A673 (cell line): Measurements from ENCODE around the gene ADGRG1. TPM values are rescaled to one million over a fixed set of nuclear protein-coding genes. Genes with fewer than 3 reads are reported as not detected.

Experiments used
- BruUV-seq: library from RNA; stranded (reverse); fragments of 400-500 nt; replicated peaks from 2 replicates; lab custom pipeline; 2021; lab: Mats Ljungman, UMichigan
- CTCF ChIA-PET: fragments of 300-600 bp; sonication (Branson Sonifier 250); formaldehyde crosslinking; loops from one replicate; lab custom pipeline; 2022; ENCODE audit warnings: antibody characterized with exemption; lab: Charles Lee
- POLR2A ChIA-PET: fragments of 300-600 bp; sonication (Branson Sonifier 250); formaldehyde crosslinking; loops from one replicate; lab custom pipeline; 2022; ENCODE audit warnings: antibody characterized with exemption; ENCODE audit not compliant: low non-redundant PET; lab: Charles Lee
- DNase-seq: peaks from one replicate; pipeline ENCODE4 v3.0.0-alpha.2; 2015; ENCODE audit warnings: low spot score
- H3K27ac ChIP-seq: fragments of 200-600 bp; sonication (generic); 2 replicates; pipeline ENCODE4 v1.5.1; 2016; ENCODE audit warnings: mixed run types, low read depth, mild to moderate bottlenecking, mixed read lengths, antibody characterized with exemption, low read length; ENCODE audit not compliant: poor library complexity, severe bottlenecking
- H3K27me3 ChIP-seq: fragments of 200-600 bp; sonication (generic); replicated peaks from 2 replicates; pipeline ENCODE4 v1.6.1; 2017; ENCODE audit warnings: mixed run types, low read depth, mild to moderate bottlenecking, mixed read lengths, antibody characterized with exemption, low read length; ENCODE audit not compliant: insufficient read depth, poor library complexity
- H3K36me3 ChIP-seq: fragments of 200-600 bp; sonication (generic); 2 replicates; pipeline ENCODE4 v1.6.1; 2016; ENCODE audit warnings: mixed run types, mild to moderate bottlenecking, mixed read lengths, antibody characterized with exemption, low read length; ENCODE audit not compliant: insufficient read depth, poor library complexity, severe bottlenecking
- H3K4me1 ChIP-seq: fragments of 200-600 bp; sonication (generic); 2 replicates; pipeline ENCODE4 v1.6.1; 2017; ENCODE audit warnings: mixed run types, mild to moderate bottlenecking, mixed read lengths, antibody characterized with exemption, low read length; ENCODE audit not compliant: insufficient read depth, poor library complexity, severe bottlenecking
- H3K4me3 ChIP-seq: fragments of 200-600 bp; sonication (generic); 2 replicates; pipeline ENCODE4 v1.5.1; 2016; ENCODE audit warnings: low read depth, mixed run types, mild to moderate bottlenecking, mixed read lengths, low read length; ENCODE audit not compliant: poor library complexity, severe bottlenecking
- H3K9me3 ChIP-seq: fragments of 200-600 bp; sonication (generic); 2 replicates; pipeline ENCODE4 v1.6.1; 2016; ENCODE audit warnings: mixed run types, low read depth, mild to moderate bottlenecking, mixed read lengths, antibody characterized with exemption, low read length; ENCODE audit not compliant: poor library complexity, severe bottlenecking
- EZH2 ChIP-seq: fragments of 200-600 bp; sonication (generic); IDR thresholded peaks from 2 replicates; pipeline ENCODE4 v1.6.1; 2017; ENCODE audit warnings: borderline replicate concordance, low read depth, mild to moderate bottlenecking, mixed read lengths, antibody characterized with exemption, low read length; ENCODE audit not compliant: poor library complexity, severe bottlenecking
- intact Hi-C: fragments of 100-400 bp; cut with micrococcal nuclease; formaldehyde crosslinking; loops from one replicate; pipeline ENCODE4 v1.10.0; 2022; ENCODE audit not compliant: unreplicated experiment
- total RNA-seq: library from RNA; stranded (reverse); gene quantifications from 2 replicates; pipeline ENCODE4 v1.2.3, GENCODE V29; 2021
- TF ChIP-seq, protein P1 (sequence below): fragments of 300-800, 200-600 bp; sonication (generic); conservative IDR thresholded peaks from 2 replicates; pipeline ENCODE4 v1.5.1; 2017; ENCODE audit warnings: low read depth, mild to moderate bottlenecking, antibody characterized with exemption, low read length, moderate library complexity, mixed read lengths

The ADGRG1 gene
- total RNA-seq, 1 experiment from 2014 or later = 0.75 TPM

DNA sequence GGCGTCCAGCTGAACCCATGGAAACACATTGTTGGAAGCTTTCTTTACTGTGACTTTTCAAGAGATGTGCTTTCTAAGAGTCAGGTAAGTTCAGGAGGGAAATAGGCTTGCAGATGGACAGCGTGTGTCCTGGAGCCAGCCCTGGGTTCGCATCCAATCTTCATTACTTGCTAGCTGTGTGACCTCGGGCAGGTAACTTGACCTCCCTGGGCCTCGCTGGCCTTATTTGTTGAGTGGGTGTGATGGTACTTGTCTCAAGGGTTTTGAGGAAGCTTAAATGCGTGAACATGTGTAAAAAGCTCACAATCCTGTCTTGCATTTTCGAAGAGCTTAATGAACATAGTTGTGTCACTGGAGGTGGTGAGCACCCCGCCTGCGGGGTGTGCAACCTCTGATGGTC is 11.8 kb downstream of the ADGRG1 start:
- no peaks in the 10 kb centered on the region for H3K4me1 ChIP-seq
- ChIA-PET POLR2A (no interaction called here), CTCF (interaction anchor here (0.6 kb wide), 1 partner anchor 392 kb away, joined by 4 read pairs; no protein-coding TSS in a partner anchor)
- BruUV-seq = no TSS peak
- intact Hi-C loops = no loop called here
- no peak for DNase-seq
- no peak overlapping the region for H3K27ac ChIP-seq
- no peak overlapping the region for H3K4me3 ChIP-seq
- no peaks in the 10 kb centered on the region for H3K27me3 ChIP-seq
- no peaks in the 10 kb centered on the region for H3K9me3 ChIP-seq
- TF ChIP-seq, protein P1, sequence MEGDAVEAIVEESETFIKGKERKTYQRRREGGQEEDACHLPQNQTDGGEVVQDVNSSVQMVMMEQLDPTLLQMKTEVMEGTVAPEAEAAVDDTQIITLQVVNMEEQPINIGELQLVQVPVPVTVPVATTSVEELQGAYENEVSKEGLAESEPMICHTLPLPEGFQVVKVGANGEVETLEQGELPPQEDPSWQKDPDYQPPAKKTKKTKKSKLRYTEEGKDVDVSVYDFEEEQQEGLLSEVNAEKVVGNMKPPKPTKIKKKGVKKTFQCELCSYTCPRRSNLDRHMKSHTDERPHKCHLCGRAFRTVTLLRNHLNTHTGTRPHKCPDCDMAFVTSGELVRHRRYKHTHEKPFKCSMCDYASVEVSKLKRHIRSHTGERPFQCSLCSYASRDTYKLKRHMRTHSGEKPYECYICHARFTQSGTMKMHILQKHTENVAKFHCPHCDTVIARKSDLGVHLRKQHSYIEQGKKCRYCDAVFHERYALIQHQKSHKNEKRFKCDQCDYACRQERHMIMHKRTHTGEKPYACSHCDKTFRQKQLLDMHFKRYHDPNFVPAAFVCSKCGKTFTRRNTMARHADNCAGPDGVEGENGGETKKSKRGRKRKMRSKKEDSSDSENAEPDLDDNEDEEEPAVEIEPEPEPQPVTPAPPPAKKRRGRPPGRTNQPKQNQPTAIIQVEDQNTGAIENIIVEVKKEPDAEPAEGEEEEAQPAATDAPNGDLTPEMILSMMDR = no peak
- TF ChIP-seq EZH2 = no peak
- no peaks in the 10 kb centered on the region for H3K36me3 ChIP-seq

DNA sequence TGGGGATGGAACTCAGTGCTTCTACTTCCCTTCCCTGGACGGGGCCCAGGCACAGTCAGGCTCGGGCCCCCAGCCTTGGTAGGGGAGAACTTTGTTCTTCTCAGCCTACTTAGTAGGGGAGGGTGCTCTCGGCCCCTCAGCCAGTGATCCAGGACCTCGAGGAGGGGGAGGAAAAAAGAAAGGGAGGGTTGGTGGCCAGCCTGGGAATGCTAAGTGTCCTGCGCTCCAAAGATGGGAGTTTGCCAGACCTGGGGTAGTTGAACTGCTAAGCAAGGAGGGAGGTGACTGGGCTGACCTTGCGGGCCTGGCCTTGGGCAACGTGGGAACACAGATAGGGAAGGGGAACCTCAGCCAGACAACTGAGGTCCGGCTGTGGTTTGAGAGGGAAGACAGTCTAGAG is 12.2 kb downstream of the ADGRG1 start:
- Histone ChIP-seq H3K4me1 (no peaks in the 10 kb centered on the region), H3K36me3 (no peaks in the 10 kb centered on the region), H3K27ac (no peak overlapping the region), H3K9me3 (no peaks in the 10 kb centered on the region), H3K27me3 (no peaks in the 10 kb centered on the region), H3K4me3 (no peak overlapping the region)
- POLR2A ChIA-PET = no interaction called here
- TF ChIP-seq, protein P1 = no peak
- no peak for TF ChIP-seq EZH2
- CTCF ChIA-PET = no interaction called here
- intact Hi-C loops = no loop called here
- DNase-seq = no peak
- BruUV-seq = no TSS peak

DNA sequence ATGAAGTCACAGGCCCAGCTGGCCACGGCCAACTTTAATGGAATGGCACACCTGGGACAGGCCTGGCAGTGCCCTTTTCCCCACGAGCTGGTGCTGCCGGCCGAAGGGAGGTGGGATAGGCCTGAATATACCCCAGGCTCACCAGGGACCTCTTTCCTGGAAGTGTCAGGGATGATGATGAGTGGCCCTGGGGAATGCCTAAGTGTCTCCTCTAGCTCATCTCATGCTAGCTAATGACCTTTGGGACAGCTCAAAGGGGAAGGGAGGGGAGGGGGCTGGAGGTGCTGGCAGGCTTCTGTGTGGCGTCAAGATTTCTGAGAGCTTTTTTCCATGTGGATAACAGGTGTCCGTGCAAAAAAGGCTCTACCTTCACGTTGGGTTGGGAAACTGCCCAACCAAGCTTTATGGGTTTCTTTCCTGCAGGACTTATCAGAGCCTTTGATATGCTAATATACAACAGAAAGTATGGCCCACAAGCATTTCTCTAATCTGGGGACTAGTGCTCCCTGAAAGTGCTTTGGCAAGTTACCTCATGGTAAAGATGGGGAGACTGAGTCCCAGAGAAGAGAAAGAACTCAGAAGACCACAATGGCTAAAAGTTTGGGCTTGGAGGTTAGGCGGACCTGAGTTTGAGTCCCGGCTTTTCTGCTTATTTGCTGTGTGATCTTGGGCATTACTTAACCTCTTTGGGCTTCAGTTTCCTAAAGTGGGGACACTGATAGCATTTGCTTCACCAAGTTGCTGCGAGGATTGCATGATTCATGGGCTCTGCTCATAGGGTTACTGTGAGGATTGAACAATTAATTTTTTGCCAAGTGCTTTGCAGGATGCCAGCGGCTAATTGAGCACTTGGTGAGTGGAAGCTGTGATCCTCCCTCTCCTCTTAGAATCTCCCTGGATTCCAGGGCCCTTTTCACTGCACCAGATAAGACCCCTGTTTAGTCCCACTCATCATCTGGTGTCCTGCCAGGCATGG is 14.0 kb downstream of the ADGRG1 start:
- no peak for DNase-seq
- Histone ChIP-seq H3K4me1 (no peaks in the 10 kb centered on the region), H3K27ac (no peak overlapping the region), H3K27me3 (no peaks in the 10 kb centered on the region), H3K36me3 (no peaks in the 10 kb centered on the region), H3K4me3 (no peak overlapping the region), H3K9me3 (no peaks in the 10 kb centered on the region)
- ChIA-PET POLR2A (no interaction called here), CTCF (no interaction called here)
- BruUV-seq = no TSS peak
- intact Hi-C loops = no loop called here
- TF ChIP-seq, protein P1 = no peak
- no peak for TF ChIP-seq EZH2
